Measurements from ENCODE around the gene RAD1. TPM values are rescaled to one million over a fixed set of nuclear protein-coding genes. Genes with fewer than 3 reads are reported as not detected.
A peak's percentile ranks its signal among the peaks of the same experiment; 100 is the strongest.

Gene RAD1
- total RNA-seq, 1 experiment from 2014 or later, result 33.4 TPM

DNA sequence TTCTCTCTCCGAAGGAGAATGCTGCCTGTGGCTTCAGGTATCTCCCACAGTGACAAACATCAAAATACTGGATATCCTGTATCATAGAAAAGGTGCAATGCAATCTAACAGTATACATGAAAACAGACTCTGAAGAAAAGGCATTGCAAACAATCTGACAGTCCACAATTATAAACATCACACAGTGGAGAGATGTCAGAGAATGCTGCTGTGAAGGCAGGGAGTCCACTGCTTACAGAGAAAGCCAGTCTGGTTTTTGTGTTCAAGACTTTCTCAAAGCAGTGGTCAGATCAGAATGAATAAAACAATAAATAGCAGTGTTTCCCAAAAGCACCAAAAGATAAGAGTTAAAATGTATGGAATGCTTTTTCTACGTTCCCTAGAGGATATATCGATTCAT is 47.6 kb downstream of the RAD1 start:
- Mint-ChIP-seq H3K27me3 (ENCODE audit: low read depth) (no peaks in the 10 kb centered on the region), H3K36me3 (no peaks in the 10 kb centered on the region; the same call in 1 of the 2 replicates), H3K4me3 (no peak overlapping the region), H3K4me1 (peaks cover 50% of the 10 kb centered on the region), H3K27ac (peak overlapping the region; percentile 40), H3K9me3 (no peaks in the 10 kb centered on the region)
- ATAC-seq (no peak), DNase-seq (ENCODE audit: low spot score) (no peak)
- CTCF ChIA-PET, result no interaction called here
- POLR2A ChIA-PET, result no interaction called here
- no peak for TF ChIP-seq CREM (CRISPR knock-in tag; IDR thresholded peaks at IDR 0.05)
- no peak for TF ChIP-seq MXD4 (CRISPR knock-in tag; IDR thresholded peaks at IDR 0.05; ENCODE audit: borderline replicate concordance)
- TF ChIP-seq NR3C1 (CRISPR knock-in tag; conservative IDR thresholded peaks at IDR 0.05; ENCODE audit: low read depth), result no peak
- TF ChIP-seq NR1H2 (CRISPR knock-in tag; IDR thresholded peaks at IDR 0.05), result no peak
- TF ChIP-seq ZNF138 (CRISPR knock-in tag; conservative IDR thresholded peaks at IDR 0.05), result no peak
- TF ChIP-seq, protein P1, sequence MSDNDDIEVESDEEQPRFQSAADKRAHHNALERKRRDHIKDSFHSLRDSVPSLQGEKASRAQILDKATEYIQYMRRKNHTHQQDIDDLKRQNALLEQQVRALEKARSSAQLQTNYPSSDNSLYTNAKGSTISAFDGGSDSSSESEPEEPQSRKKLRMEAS (CRISPR knock-in tag; IDR thresholded peaks at IDR 0.05), result no peak
- no peak for TF ChIP-seq GTF2I (CRISPR knock-in tag; conservative IDR thresholded peaks at IDR 0.05)
- no peak for TF ChIP-seq ATF1 (CRISPR knock-in tag; IDR thresholded peaks at IDR 0.05)
- TF ChIP-seq NFYB (CRISPR knock-in tag; conservative IDR thresholded peaks at IDR 0.05; ENCODE audit: low read depth), result no peak
- TF ChIP-seq, protein P2, sequence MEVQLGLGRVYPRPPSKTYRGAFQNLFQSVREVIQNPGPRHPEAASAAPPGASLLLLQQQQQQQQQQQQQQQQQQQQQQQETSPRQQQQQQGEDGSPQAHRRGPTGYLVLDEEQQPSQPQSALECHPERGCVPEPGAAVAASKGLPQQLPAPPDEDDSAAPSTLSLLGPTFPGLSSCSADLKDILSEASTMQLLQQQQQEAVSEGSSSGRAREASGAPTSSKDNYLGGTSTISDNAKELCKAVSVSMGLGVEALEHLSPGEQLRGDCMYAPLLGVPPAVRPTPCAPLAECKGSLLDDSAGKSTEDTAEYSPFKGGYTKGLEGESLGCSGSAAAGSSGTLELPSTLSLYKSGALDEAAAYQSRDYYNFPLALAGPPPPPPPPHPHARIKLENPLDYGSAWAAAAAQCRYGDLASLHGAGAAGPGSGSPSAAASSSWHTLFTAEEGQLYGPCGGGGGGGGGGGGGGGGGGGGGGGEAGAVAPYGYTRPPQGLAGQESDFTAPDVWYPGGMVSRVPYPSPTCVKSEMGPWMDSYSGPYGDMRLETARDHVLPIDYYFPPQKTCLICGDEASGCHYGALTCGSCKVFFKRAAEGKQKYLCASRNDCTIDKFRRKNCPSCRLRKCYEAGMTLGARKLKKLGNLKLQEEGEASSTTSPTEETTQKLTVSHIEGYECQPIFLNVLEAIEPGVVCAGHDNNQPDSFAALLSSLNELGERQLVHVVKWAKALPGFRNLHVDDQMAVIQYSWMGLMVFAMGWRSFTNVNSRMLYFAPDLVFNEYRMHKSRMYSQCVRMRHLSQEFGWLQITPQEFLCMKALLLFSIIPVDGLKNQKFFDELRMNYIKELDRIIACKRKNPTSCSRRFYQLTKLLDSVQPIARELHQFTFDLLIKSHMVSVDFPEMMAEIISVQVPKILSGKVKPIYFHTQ (CRISPR knock-in tag; IDR thresholded peaks at IDR 0.05), result no peak
- TF ChIP-seq FOXP1 (CRISPR knock-in tag; IDR thresholded peaks at IDR 0.05; ENCODE audit: borderline replicate concordance), result no peak
- TF ChIP-seq, protein P3, sequence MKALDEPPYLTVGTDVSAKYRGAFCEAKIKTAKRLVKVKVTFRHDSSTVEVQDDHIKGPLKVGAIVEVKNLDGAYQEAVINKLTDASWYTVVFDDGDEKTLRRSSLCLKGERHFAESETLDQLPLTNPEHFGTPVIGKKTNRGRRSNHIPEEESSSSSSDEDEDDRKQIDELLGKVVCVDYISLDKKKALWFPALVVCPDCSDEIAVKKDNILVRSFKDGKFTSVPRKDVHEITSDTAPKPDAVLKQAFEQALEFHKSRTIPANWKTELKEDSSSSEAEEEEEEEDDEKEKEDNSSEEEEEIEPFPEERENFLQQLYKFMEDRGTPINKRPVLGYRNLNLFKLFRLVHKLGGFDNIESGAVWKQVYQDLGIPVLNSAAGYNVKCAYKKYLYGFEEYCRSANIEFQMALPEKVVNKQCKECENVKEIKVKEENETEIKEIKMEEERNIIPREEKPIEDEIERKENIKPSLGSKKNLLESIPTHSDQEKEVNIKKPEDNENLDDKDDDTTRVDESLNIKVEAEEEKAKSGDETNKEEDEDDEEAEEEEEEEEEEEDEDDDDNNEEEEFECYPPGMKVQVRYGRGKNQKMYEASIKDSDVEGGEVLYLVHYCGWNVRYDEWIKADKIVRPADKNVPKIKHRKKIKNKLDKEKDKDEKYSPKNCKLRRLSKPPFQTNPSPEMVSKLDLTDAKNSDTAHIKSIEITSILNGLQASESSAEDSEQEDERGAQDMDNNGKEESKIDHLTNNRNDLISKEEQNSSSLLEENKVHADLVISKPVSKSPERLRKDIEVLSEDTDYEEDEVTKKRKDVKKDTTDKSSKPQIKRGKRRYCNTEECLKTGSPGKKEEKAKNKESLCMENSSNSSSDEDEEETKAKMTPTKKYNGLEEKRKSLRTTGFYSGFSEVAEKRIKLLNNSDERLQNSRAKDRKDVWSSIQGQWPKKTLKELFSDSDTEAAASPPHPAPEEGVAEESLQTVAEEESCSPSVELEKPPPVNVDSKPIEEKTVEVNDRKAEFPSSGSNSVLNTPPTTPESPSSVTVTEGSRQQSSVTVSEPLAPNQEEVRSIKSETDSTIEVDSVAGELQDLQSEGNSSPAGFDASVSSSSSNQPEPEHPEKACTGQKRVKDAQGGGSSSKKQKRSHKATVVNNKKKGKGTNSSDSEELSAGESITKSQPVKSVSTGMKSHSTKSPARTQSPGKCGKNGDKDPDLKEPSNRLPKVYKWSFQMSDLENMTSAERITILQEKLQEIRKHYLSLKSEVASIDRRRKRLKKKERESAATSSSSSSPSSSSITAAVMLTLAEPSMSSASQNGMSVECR (CRISPR knock-in tag; IDR thresholded peaks at IDR 0.05; ENCODE audit: borderline replicate concordance), result no peak
- no peak for TF ChIP-seq KAT7 (CRISPR knock-in tag; IDR thresholded peaks at IDR 0.05; ENCODE audit: borderline replicate concordance)

DNA sequence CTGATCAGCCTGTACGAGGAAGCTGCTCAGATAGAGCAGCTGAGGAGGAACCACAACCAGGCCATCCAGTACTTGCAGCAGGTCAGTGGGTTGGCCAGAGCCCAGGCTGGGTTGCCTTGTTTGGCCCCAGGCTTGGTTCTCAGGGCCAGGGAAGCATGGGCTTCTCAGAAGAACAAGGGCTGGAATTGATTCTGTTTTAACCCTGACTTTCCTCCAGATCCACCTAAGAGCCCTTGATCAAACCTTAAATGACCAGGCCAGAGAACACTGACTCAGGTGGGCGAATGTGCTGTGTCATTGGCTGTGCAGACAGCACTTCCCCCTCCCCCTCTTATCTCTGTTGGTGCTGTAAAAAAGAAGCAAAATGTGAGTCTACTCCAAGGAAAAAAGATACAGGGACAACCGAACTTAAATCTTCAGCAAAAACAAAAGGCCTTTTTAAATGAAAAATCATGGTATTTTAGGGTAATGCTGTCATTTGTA is 48.3 kb downstream of the RAD1 start:
- H3K27me3 Mint-ChIP-seq (ENCODE audit: low read depth), result no peaks in the 10 kb centered on the region; the same call in 1 of the 2 replicates
- ATAC-seq (peak; percentile 11; the same call in 1 of the 2 replicates), DNase-seq (ENCODE audit: low spot score) (no peak)
- H3K9me3 Mint-ChIP-seq, result no peaks in the 10 kb centered on the region
- peaks cover 57% of the 10 kb centered on the region for H3K4me1 Mint-ChIP-seq
- TF ChIP-seq ZNF423 (CRISPR knock-in tag; IDR thresholded peaks at IDR 0.05) (no peak), SMAD4 (CRISPR knock-in tag; IDR thresholded peaks at IDR 0.05) (no peak)
- H3K36me3 Mint-ChIP-seq, result no peaks in the 10 kb centered on the region; the same call in 1 of the 2 replicates
- CTCF ChIA-PET, result no interaction called here
- H3K4me3 Mint-ChIP-seq, result no peak overlapping the region
- POLR2A ChIA-PET, result no interaction called here
- peak overlapping the region; percentile 40 for H3K27ac Mint-ChIP-seq

DNA sequence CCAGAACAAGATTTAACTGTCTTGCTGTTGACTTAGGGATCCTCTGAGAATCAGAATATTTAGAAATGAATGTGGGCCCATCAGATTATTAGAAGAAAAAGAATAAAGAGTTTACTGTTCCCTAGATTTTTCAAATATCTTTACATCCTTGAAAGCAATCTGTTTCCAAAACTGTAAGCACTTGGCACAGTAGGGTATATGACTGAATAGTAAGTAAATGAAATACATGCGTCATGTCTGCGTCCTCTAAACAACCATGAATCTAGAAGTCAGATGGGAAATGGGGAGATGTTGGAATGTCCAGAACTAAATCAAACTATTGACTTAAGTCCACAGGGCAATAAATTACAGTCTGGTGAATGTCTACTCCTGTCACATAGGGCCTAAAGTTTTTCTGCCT is 50.2 kb downstream of the RAD1 start:
- Mint-ChIP-seq H3K27ac (peak overlapping the region; percentile 98), H3K4me3 (peak overlapping the region; percentile 25), H3K9me3 (no peaks in the 10 kb centered on the region), H3K4me1 (peaks cover 69% of the 10 kb centered on the region), H3K27me3 (ENCODE audit: low read depth) (no peaks in the 10 kb centered on the region; the same call in 1 of the 2 replicates), H3K36me3 (no peaks in the 10 kb centered on the region)
- TF ChIP-seq HMGA2 (CRISPR knock-in tag; IDR thresholded peaks at IDR 0.05), result no peak
- ChIA-PET POLR2A (no interaction called here), CTCF (interaction anchor here (0.5 to 1.6 kb wide), 2 partner anchors 138 to 930 kb away, joined by 4 to 5 read pairs; no protein-coding TSS in a partner anchor)
- ATAC-seq (no peak), DNase-seq (ENCODE audit: low spot score) (no peak)
